ENCODE data around the gene BACH2. TPM values are rescaled to one million over a fixed set of nuclear protein-coding genes. Genes with fewer than 3 reads are reported as not detected.

BACH2 gene
- total and polyA plus RNA-seq, 9 of the 15 experiments (the other 6 are each of a cell fraction or from before 2014, with no cell fraction given), result 0.06 to 3.1 (median 0.59) TPM

- no peak for FAIRE-seq
- Histone ChIP-seq H3K79me2 (ENCODE audit: control insufficient read depth, insufficient read depth, low read length) (no peaks in the 10 kb centered on the region), H3K36me3 (ENCODE audit: control insufficient read depth, insufficient read depth, low read length) (no peaks in the 10 kb centered on the region), H3K4me2 (ENCODE audit: insufficient read depth, low read length) (no peak overlapping the region), H3K9me3 (replicated peaks; ENCODE audit: control insufficient read depth, insufficient read depth, low read depth, low read length) (no peaks in the 10 kb centered on the region), H3K27ac (ENCODE audit: extremely low read depth, low read depth, low read length) (no peak overlapping the region), H3K9ac (ENCODE audit: insufficient read depth in 1 of 2, low read depth in 2 of 2, low read length in 2 of 2) (no peak overlapping the region), H3K27me3 (ENCODE audit: control insufficient read depth in 2 of 2, insufficient read depth in 2 of 2, low read length in 2 of 2) (no peaks in the 10 kb centered on the region), H2AFZ (ENCODE audit: low read depth, low read length) (no peak overlapping the region), H3K4me3 (no peak overlapping the region), H4K20me1 (replicated peaks; ENCODE audit: control insufficient read depth, insufficient read depth, low read length) (no peaks in the 10 kb centered on the region), H3K9me1 (ENCODE audit: control insufficient read depth, insufficient read depth, low read length) (no peaks in the 10 kb centered on the region), H3K4me1 (replicated peaks in 1 of 2; ENCODE audit: control insufficient read depth in 2 of 2, insufficient read depth in 2 of 2, low read length in 2 of 2) (peaks cover 0 to 25% of the 10 kb centered on the region in 2 experiments; a peak in 3 of 5 replicates)
- in situ Hi-C loops (cut with MboI) (no loop called here), intact Hi-C loops (cut with micrococcal nuclease) (no loop called here)
- WGBS (ENCODE audit: insufficient coverage, low coverage, missing lambda C conversion rate), result 21% methylated on average over 4 of the region's 4 CpGs
- no peak for TF ChIP-seq ZFP1 (CRISPR knock-in tag; IDR thresholded peaks at IDR 0.05)
- no peak for TF ChIP-seq EP300 (IDR thresholded peaks at IDR 0.05; ENCODE audit: low read length)
- TF ChIP-seq PCBP1 (IDR thresholded peaks at IDR 0.05; ENCODE audit: low read depth, low read length, poor library complexity, severe bottlenecking), result no peak
- no peak for TF ChIP-seq TBP (optimal IDR thresholded peaks at IDR 0.05; ENCODE audit: low read depth, low read length)
- no peak for TF ChIP-seq NR2C1 (IDR thresholded peaks at IDR 0.05)
- no peak for TF ChIP-seq NR2C1 (tag; IDR thresholded peaks at IDR 0.05)
- TF ChIP-seq ZNF780A (CRISPR knock-in tag; IDR thresholded peaks at IDR 0.05), result no peak
- no peak for TF ChIP-seq MIER1 (IDR thresholded peaks at IDR 0.05; ENCODE audit: low read depth)
- no peak for TF ChIP-seq EP400 (IDR thresholded peaks at IDR 0.05)
- no peak for TF ChIP-seq FOXJ2 (tag; IDR thresholded peaks at IDR 0.05)
- TF ChIP-seq PPARD (CRISPR knock-in tag; IDR thresholded peaks at IDR 0.05), result no peak
- no peak for TF ChIP-seq ESRRA (IDR thresholded peaks at IDR 0.05; ENCODE audit: borderline replicate concordance, low read depth)
- TF ChIP-seq ZHX1 (conservative IDR thresholded peaks at IDR 0.05; ENCODE audit: low read length), result no peak
- BruUV-seq (replicated peaks), result no TSS peak
- ChIA-PET POLR2A (no interaction called here), CTCF (ENCODE audit: low intra/inter-chr PET ratio) (no interaction called here)
- no peak for ATAC-seq
- no peak for DNase-seq (ENCODE audit: extremely low read depth in 1 of 4, low spot score in 3 of 4)
Observed at GRCh38 chr6:90040931-90041330, 255.7 kb downstream of the BACH2 start.

Data from K562 (cell line).